ENCODE measurements around the gene CAD.

CAD gene

GRCh38 chr2:27231921-27232320 lies 14.8 kb downstream of the CAD start:
- DNase-seq: no peak

- DNase-seq: no peak
Observed at GRCh38 chr2:27233341-27233740, 16.2 kb downstream of the CAD start.

- no peak for DNase-seq
Observed at GRCh38 chr2:27236136-27236535, 19.0 kb downstream of the CAD start.

GRCh38 chr2:27236626-27237025 lies 19.5 kb downstream of the CAD start:
- DNase-seq: no peak

- no peak for DNase-seq
Observed at GRCh38 chr2:27237341-27237945, 20.3 kb downstream of the CAD start.

- DNase-seq: no peak
Observed at GRCh38 chr2:27238976-27239375, 21.8 kb downstream of the CAD start.

GRCh38 chr2:27240406-27240805 lies 23.2 kb downstream of the CAD start:
- DNase-seq: no peak

- no peak for DNase-seq
Observed at GRCh38 chr2:27241761-27242613, 24.8 kb downstream of the CAD start.

GRCh38 chr2:27242614-27242951 lies 25.4 kb downstream of the CAD start:
- no peak for DNase-seq

GRCh38 chr2:27243391-27244130 lies 26.4 kb downstream of the CAD start:
- no peak for DNase-seq

- no peak for DNase-seq
Observed at GRCh38 chr2:27245116-27245515, 27.9 kb downstream of the CAD start.

- DNase-seq: no peak
Observed at GRCh38 chr2:27245626-27246025, 28.5 kb downstream of the CAD start.

GRCh38 chr2:27247893-27248292 lies 30.7 kb downstream of the CAD start:
- DNase-seq: no peak

- DNase-seq: no peak
Observed at GRCh38 chr2:27249159-27249890, 32.2 kb downstream of the CAD start.

- no peak for DNase-seq
Observed at GRCh38 chr2:27249891-27250651, 32.9 kb downstream of the CAD start.

- DNase-seq: no peak
Observed at GRCh38 chr2:27250652-27251379, 33.6 kb downstream of the CAD start.

- no peak for DNase-seq
Observed at GRCh38 chr2:27251766-27252165, 34.6 kb downstream of the CAD start.

GRCh38 chr2:27255187-27255586 lies 38.0 kb downstream of the CAD start:
- no peak for DNase-seq

- DNase-seq: no peak
Observed at GRCh38 chr2:27255660-27256059, 38.5 kb downstream of the CAD start.

- DNase-seq: no peak
Observed at GRCh38 chr2:27256855-27257454, 39.8 kb downstream of the CAD start.

GRCh38 chr2:27258051-27258450 lies 40.9 kb downstream of the CAD start:
- no peak for DNase-seq

Data from CD4-positive, alpha-beta T cell treated with Interleukin-15 for 1 hour (primary cell).